ENCODE measurements around the gene DBH.
A peak's percentile ranks its signal among the peaks of the same experiment; 100 is the strongest.

DBH gene
- total RNA-seq: 0 to 0.35 (median 0) reads per million in 4 experiments

DNA sequence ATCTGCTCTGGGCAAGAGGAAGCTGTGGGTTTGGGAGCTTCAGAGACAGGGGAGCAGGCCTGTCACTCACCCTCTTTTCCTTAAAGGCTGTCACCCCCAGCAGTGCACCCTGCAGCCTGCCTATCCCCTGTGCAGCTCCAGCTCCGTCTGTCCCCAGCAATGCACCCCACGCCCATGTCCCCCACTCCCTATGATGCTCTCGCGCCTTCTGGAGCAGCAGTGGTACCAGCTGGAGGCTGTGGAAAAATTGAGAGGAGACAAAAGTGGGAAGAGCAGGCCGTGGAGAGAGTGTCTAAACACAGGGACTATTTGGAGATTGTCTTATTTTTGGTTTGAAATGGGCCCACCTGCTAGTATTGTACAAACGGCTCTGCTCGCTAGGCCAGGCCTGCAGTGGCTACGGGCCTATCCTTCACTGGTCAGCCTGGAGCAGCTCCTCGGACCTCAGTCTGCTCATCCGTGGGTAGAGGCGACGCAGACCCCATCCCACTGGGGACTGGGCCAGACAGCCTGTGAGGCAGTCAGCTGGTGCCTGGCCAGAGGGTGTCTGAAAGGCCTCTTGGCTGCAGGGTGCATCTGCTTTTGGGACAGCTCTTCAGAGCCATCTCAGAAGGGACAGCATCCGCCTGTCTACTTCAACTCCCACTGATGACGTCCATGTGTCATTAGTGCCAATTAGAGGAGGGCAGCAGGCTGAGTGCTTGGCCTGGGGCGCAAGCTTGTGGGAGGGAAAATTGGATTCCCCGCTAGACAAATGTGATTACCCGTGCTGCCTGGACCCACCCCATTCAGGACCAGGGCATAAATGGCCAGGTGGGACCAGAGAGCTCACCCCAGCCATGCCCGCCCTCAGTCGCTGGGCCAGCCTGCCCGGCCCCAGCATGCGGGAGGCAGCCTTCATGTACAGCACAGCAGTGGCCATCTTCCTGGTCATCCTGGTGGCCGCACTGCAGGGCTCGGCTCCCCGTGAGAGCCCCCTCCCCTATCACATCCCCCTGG is at the start of gene DBH:
TSS of gene DBH (plus strand) at position 831 of the 999 bp plus-strand sequence. CDS start at position 840, 9 bp downstream.
- DNase-seq: no peak

DNA sequence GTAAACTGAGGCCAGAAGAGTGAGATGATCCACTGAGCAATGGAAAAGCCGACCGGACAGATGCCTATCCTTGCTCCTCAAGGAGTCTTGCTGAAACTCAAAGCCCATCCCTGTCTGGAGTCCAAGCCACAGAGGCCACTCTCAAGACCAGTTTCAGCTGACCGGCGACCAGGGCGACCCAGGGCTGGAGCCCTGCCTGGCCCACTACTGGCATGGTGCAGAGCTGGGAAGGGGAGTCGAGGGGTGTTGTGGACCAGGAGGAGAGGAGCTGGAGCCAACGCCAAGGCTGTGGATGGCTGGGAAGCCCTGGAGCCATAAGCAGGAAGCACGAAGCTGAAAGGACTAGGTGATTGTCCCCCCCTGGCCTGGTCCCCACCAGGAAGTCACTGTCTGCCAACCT is 49.1 kb upstream of the DBH start:
- DNase-seq: no peak

DNA sequence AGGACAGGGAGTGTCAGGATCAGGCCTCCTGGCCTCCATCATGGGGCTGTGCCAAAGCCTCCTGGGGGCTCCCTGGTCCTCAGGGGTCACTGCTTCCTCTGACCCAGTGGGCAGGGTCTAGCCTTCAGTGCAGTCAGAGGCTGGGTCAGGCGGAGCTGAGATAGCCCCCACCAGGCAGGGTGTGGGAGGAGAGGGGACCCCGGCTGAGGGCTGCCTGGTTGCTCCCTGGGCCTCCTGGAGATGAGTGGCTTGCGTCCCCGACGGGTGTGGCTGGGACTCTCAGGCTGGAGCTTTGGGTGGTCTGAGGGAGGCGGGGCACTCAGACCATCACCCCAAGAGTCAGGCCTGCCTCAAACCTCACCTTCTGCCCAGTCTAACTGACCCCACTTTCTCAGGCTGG is 48.7 kb upstream of the DBH start:
- DNase-seq: no peak

DNA sequence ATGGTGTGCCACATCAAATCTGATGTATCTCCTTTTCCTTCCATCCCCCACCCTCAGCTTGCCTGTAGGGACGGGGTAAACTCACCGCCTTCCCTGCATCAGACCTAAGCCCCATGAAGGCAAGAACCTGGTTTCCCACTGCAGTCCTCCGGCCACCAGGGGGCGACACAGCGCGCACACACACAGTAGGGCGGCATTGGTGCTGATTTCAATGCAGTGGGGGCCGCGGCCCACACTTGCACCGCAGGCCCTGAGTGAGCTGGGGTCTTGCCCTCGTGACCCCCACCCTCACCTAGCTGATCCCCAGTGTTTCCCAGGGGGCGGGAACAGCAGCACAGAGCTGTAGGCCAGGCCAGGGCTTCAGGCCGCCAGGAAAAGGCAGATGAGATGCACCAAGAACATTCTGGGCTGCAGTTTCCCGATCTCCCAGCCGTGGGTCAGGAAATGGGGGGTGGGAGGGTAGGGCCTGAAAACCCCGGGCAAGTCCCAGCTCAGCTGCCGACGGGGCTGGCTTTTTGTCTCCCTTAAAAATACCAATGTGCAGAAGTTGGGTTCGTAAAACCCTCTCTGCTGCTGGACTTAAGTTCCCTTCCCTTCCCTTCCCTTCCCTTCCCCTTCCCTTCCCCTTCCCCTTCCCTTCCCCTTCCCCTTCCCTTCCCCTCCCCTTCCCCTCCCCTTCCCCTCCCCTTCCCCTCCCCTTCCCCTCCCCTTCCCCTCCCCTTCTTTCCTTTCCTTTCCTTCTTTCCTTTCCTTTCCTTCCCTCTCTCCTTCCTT is 46.5 kb upstream of the DBH start:
- peak; percentile 26 for DNase-seq

DNA sequence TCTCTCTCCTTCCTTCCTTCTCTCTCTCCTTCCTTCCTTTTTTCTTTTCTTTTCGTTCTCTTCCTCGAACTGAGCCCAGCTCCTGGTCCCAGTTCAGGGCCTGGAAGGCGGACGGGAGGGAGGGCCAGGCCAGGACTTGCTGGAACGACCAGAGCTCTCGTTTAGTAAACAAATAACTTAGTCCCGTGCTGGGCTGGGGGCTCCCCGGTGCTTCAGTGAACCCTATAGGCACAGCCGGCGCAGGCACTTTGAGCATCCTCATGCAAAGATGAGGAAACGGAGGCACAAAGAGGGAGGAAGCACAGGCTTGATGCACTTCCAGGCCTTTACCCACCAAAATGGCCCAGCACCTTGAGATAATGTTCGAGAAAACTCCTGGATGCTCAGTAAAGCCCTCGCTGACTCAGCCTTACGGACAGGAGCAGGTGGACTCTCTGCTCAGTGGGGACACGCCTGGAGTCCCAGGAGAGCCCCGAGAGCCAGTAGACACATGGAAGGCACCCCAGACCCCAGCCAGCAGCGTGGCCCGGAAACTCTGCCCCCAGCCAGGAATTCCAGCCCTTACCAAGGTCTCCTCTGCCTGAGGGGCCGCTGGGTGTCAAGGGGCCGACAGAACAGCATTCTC is 45.8 kb upstream of the DBH start:
- no peak for DNase-seq

DNA sequence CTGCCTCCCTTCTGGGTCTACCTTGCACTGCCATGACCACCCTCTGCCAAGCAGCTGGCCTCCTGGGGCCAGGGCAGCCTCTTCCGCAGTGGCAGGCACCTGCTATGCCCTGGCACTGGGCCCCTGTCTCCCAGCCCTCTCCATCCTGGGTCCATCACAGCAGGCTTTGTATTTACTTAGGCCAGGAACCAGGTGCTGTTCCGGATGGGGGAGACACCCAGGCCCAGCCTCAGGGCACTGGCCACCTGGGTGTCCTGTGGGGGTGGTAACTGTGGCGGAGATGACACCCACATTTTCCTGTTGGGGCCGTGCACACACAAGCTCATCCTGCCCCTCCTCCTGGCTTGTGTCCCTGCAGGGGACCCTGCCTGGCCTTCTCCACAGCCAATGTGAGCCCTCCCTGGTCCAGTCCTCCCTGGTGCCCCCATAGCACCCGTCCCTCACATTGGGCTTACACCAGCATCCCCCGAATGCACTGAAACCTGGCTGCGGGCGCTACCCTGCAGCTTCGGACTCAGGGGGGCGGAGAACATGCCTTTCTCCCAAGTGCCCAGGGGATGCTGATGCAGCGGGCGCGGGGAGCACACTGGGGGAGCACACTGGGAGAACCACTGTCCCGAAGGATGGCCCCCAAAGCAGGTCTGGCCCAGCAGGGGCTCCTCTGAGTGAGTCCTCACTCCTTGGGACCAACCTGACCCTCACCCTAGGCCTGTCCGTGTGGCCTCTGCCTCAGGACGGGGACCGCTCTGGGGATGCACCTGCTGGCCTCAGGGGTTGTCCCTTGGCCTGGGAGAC is 44.9 kb upstream of the DBH start:
- DNase-seq: no peak

DNA sequence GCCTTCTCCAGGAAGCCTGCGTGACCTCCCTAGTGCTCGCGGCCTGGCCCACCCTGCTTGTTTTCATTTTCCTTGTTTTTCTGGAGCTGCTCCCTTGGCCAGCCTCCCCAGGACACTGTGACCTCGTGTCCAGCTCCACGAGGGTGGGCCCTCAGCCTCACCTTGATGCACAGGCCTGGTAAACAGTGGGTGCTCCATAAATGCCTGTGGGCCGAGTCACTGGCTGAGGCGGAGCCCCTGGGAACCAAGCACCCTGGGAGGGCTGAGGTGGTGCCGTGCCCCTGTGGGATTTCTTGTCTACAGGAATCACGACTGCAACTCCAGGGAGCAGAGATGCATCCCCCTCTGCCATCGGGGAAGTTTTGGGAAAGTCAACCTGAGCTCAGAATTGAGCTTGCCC is 44.2 kb upstream of the DBH start:
- no peak for DNase-seq

DNA sequence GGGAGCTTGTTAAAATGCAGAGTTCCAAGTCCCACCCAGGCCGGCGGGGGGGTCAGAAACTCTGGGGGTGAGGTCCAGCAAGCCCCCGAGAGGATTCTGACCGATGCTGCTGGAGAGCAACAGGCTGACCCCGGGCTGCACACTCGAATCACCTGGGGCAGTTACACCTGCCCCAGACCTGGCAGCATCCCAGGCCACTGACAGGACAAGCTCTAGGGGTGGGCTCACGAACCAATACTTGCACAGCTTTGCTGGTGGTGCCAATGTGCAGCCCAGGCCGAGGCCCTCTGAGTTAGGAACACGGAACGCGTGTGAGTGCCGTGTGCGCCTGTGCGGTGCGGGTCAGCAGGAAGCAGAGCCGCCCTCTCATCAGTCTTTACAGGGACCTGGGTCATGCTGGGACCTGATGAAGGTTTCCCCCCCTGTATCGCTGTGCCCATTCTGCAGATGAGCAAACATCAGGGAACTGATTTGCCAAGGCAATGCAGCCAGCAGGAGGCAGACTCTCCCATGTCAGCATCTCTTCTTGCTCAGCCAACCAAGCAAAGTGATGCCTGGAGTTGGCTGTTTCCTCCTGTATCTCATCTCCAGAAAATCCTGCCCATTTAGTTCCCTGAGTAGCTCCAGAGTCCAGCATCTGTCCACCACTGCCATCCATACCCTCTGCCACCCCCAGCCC is 43.3 kb upstream of the DBH start:
- no peak for DNase-seq

DNA sequence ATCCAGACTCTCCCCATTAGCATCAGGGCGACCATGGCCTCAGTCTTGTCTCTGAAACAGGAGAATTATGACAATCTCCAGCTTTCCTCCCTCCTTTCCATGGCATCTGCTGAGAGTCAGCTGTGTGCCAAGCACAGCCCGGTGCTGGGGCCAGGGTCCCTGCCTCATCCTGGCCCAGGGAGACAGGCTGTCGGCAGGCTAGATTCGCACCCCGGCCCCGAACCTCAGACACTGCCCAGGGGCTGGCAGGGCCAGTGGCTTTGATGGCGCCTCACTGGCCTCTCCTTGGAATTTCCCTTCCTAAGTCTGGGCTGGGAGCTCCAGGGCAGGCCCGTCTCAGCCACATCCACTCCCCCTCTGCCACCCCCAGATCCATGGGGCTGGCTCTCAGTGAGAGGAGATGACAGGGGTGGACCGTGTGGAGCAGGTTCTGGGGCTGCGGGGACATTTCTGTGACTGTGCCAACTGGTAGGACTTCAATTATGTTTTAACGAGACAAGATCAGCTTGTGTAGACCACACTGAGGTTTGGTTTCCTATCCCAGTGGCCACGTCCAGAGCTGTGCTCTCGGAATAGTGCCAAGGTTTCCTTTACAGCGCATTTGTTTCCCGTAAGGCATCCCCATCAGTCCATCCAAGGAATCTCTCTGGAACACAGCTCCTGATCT is 42.4 kb upstream of the DBH start:
- DNase-seq: no peak

DNA sequence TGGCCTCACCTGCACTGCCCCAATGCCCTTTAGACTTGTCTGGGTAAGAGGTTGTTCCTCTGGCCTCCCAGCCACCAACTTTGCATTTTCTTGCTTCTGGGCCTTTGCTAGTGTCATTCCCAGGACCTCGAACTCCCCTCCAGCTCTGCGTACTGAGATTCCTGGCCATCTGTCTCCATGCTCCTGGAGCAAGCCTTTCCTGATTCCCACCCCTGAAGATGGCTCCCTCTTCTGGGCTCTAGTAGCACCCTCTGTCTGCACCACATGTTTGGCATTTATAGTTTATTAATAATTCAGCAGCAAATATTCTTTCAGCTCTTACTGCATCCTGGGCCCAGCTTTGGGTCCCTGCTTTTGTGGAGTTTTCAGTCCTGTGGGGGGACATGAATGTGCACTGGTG is 41.9 kb upstream of the DBH start:
- no peak for DNase-seq

DNA sequence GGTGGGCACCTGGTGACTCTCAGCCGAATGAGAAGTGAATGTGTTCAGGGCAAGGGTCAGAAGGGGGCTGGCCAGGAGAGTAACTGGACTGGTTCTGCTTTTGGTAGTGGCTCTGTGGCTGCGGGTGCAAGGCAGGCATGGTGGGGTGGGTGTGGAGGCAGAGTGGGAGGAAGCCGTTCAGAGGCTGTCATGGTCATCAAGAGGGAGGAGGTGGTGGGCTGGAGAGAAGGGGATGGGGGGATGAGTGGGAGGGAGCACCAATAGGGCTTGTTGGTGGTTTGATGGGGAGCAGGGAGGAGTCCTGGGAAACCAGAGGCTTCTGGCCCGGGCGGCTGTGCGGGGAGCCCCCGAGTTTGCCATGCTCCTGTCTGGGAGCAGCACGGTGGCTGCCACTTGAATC is 40.3 kb upstream of the DBH start:
- no peak for DNase-seq

DNA sequence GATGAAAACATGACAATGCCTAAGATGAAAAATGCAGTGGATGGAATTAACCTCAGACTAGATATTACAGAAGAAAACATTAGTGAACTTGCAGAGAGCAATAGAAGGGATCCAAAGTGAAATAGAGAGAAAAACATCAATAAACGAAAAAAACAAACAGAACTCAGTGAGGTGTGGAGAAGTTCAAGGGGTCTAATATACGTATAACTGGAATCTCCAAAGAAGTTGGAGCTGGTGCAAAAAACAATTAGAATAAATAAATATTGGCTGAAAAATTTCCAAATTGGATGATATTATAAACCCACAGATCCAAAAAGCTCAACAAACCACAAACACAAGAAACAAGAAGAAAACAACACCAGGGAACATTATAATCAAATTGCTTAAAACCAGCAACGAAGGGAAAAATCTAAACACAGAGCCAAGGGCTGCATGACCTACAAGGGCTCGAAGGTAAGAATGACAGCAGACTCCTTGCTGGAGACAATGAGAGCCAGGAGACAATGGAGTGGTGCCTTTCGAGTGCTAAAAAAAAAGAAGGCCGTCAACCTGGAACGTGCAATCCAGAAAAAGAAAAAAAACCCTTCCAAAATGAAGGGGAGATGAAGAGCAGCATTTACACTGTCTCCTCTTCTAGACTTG is 38.7 kb upstream of the DBH start:
- no peak for DNase-seq

DNA sequence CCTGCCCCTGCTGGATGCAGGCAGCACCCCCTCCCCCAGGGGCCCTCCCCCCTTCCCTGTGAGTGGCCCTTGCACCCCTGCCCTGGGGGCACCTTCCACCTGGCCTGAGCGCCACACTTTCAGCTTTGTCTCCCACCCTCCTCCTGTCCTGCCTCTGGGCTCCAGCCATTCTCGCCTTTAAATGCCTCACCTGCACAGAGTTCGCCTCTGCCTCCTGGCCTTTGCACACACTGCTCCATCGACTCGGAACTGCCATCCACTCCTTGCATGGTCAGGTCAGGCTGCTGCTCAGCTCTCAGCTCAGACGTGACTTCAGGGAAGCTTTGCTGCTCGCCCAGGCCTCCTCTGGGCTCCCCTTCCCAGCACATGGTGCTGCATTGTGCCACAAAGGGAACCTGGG is 37.2 kb upstream of the DBH start:
- DNase-seq: no peak

DNA sequence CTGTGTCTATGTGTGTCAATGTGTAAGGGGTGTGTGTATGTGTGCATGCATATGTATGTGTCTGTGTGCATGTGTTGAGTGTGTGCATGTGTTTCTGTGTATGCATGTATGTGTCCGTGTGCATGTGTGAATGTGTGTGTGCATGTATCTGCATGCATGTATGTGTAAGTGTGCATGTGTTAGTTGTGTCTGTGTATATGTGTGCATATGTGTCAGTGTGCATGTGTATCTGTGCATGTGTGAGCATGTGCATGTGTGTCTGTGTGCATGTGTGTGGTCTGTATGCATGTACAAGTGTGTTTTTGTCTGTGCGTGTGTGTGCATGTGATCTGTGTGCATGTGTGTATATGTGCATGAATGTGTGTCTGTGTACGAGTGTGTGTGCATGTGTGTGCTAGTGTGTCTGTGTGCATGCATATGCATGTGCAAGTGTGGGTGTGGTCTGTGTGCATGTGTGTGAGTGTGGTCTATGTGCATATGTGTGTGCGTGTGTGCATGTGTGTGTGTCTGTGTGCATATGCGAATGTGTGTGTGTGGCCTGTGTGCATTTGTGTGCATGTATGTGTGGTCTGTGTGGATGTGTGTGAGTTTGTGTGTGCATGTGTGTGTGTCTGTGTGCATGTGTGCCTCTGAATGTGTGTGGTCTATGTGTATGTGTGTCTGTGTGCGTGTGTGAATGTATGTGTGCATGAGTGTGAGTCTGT is 36.5 kb upstream of the DBH start:
- DNase-seq: no peak

DNA sequence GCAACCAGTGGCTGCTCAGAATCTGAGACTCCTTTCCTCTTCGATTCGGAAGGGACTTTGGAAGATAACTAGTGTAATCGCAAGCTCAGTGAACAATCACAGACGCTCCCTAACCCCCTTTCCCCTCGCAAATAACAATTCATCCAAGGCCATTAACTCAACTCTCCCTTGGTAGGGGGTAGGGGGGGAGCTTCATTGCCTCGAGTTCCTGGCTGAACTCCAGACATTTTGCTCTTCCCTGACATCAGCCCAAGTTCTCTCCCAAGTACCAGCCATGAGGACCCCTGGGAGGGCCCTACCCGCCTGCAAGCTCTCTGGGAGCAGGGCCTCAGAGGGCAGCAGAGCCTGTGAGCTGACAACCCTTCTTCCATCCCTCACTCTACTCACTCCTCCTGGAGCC is 35.4 kb upstream of the DBH start:
- no peak for DNase-seq

DNA sequence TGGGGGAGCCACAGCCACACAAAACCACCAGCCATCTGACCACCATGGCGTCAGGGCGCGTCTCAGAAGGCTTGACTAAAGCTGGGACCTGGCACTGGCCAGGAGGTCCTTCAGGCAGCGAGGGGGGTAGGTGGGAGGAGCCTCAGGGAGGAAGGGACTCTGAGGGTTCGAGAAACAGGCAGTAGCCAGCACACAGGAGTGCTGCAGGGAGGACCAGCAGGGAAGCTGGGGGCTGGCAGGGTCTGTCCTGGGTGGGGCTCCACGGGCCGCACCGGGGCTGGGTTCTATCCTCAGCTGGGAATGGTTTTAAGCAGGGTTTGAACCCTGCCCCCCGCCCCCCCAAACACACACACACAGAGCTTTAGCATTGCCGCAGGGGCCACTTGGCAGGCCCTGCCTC is 34.4 kb upstream of the DBH start:
- no peak for DNase-seq

DNA sequence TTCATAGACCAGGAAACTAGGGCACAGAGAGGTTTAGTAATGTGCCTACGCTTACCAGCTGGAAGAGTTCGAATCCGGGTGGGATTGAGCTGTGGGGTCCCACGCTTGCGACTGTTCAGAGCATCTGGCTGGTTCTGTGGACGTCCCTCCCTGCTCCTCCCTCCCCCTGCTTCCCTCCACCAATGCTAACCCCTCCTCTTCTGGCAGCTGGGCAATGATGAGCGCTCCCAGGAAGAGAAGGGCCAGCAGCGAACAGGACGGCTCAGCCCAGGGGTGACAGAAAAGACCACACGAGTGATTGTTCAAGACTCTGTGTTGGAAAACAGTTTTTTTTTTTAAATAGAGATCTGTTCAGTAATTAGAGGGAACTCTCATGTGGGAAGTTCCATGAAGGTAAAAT is 33.9 kb upstream of the DBH start:
- DNase-seq: no peak

DNA sequence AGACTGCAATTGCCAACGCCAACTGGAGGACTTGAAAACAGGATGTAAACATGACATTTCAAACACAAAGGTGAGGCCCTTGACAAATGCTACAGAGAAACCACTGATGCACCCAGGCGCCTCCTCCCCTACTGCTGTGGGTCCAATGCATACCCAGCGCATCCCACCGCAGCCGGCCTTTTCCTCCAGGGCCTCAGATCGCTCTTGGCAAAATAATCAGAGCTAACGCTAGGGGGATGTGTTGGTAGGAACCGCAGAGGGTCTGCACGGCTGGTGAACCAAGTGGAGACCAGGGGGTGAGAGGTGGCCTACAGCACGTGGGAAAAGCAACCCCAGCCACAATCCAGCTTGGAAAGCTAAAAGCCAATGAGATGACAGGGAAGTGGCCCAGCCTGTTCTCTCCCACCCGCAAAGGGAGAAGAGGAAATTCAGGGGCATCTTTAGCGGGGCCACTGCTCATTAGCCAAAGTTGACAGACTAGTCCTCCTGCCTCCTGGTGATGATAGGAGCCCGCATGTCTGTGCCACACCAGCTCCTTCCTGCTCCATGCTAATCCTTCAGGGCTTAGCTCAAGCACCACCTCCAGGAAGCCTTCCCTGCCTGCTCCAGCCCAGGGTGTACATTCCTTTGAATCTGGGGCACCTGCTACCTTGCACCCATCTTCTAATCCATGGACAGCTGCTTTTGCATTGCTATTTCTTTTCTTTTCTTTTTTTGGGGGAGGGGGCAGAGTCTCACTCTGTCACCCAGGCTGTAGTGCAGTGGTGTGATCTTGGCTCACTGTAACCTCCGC is 32.8 kb upstream of the DBH start:
- no peak for DNase-seq

DNA sequence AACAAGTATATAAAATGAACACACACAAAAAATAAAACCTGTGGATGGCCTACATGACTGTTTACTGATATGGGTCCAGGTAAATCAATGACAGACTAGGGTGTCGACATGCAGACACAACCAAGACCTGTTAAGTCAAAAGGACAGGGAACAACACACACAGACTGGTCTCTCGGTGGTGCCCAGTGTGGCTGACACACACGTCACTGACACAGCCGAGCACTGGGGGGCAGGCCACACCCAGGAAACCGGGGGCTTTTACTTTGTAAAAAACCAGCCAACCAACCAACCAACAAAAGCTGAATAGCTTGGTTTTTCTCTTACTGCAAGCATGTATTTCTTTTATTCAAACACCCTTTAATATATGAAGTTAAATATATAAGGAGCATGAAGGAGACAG is 31.9 kb upstream of the DBH start:
- DNase-seq: peak; percentile 12

All from effector CD8-positive, alpha-beta T cell (primary cell).